22Rv1 (cell line): Measurements from ENCODE around the gene TNFSF4.

ENCODE experiments used
- CTCF ChIP-seq: fragments of 450-650 bp; IDR thresholded peaks from 2 replicates; pipeline ENCODE4 v1.5.1; 2017; ENCODE audit warnings: mild to moderate bottlenecking
- ZFX ChIP-seq: fragments of 450-650 bp; IDR thresholded peaks from 2 replicates; pipeline ENCODE4 v1.6.1; 2017; ENCODE audit warnings: antibody characterized with exemption, borderline replicate concordance

GRCh38 chr1:173168941-173169340 is 38.2 kb downstream of the TNFSF4 start:
- TF ChIP-seq CTCF (no peak), ZFX (no peak)
